Bronchial smooth muscle cell (primary cell): ENCODE results near the gene TNFSF10. TPM values are rescaled to one million over a fixed set of nuclear protein-coding genes. Genes with fewer than 3 reads are reported as not detected.

Source experiments
- total RNA-seq: library from RNA; depleted of rRNA; stranded (reverse); fragments of >200 nt; gene quantifications from 2 replicates; pipeline ENCODE4 v1.2.1, GENCODE V29; 2014

Gene TNFSF10
- 9.2 and 9.6 TPM in 2 replicates for total RNA-seq

DNA sequence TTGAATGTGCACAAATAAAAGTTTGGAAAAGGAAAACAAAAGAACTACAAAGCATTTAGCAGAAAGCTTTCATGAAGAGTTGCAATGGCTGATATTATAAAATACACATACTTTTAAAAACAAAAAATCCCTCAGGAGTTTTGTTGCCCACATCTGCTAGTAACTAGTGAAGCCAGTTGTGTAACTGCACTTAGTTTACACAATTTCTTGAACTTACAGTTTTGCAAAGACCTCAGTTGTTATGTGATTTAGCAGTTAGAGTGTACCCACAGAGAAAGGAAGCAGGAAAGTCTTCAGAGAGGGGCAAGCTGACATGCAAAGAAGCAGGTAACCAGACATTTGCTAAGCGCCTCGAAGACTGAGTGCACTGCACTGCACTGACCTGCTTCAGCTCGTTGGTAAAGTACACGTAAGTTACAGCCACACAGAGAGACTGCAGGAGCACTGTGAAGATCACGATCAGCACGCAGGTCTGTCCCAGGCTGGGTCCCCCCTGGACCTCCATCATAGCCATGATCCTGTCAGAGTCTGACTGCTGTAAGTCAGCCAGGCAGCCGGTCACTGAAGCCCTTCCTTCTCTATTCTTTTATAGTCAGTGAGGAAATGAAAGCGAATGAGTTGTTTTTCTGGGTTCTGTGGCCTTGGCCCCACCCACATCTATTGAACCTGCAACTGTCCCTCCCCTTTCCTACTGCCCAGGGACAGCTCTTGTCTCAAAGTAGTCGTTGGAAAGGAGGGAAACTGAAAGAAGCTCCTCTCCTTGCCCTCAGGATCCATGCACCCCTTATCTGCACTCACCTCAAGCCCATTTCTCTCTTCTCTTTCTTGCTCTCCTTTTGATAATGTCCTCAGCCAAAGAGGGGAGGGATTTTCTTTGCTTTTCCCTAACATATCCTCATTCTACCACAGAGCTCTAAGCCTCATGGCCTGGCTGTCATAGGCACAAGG, at the start of gene TNFSF10:
Gene TNFSF10, minus strand, starts transcription at position 560 of the 948 bp plus-strand sequence. Its CDS starts 46 bp downstream, at position 514.

Other genes with a start within 250 kb of the TNFSF10 start
- not detected in 2 replicates for gene GHSR, start 75.0 kb downstream of the TNFSF10 start, total RNA-seq
- 2.7 and 6.0 TPM in 2 replicates for gene NCEH1, start 187.6 kb upstream of the TNFSF10 start, total RNA-seq
- gene ECT2, start 227.3 kb upstream of the TNFSF10 start, total RNA-seq = 7.7 and 11.2 TPM in 2 replicates